Calu3 (cell line): Measurements from ENCODE around the gene PPIL3. TPM values are rescaled to one million over a fixed set of nuclear protein-coding genes. Genes with fewer than 3 reads are reported as not detected.

ENCODE experiments used
- BruUV-seq: library from RNA; stranded (reverse); fragments of 400-500 nt; replicated peaks from 2 replicates; lab custom pipeline; 2021; lab: Mats Ljungman, UMichigan
- CTCF ChIA-PET: fragments of 300-600 bp; sonication (Branson Sonifier 250); formaldehyde crosslinking; loops from one replicate; lab custom pipeline; 2022; ENCODE audit warnings: antibody characterized with exemption; lab: Charles Lee
- DNase-seq: peaks from one replicate; pipeline ENCODE4 v3.0.0; 2022
- H3K27ac Mint-ChIP-seq: one replicate; pipeline ENCODE4 v1.8.0; 2022; ENCODE audit warnings: mixed read lengths; ENCODE audit not compliant: unreplicated experiment
- H3K27me3 Mint-ChIP-seq: one replicate; pipeline ENCODE4 v1.8.0; 2022; ENCODE audit warnings: mixed read lengths; ENCODE audit not compliant: unreplicated experiment
- H3K36me3 Mint-ChIP-seq: one replicate; pipeline ENCODE4 v1.8.0; 2022; ENCODE audit warnings: mild to moderate bottlenecking, moderate library complexity, mixed read lengths; ENCODE audit not compliant: insufficient read depth, unreplicated experiment
- H3K4me1 Mint-ChIP-seq: one replicate; pipeline ENCODE4 v1.8.0; 2022; ENCODE audit warnings: mild to moderate bottlenecking, low read depth, mixed read lengths; ENCODE audit not compliant: unreplicated experiment
- H3K4me3 Mint-ChIP-seq: one replicate; pipeline ENCODE4 v1.8.0; 2022; ENCODE audit warnings: mild to moderate bottlenecking, low read depth, moderate library complexity, mixed read lengths; ENCODE audit not compliant: unreplicated experiment
- H3K9me3 Mint-ChIP-seq: one replicate; pipeline ENCODE4 v1.8.0; 2022; ENCODE audit warnings: low read depth, mixed read lengths; ENCODE audit not compliant: unreplicated experiment
- intact Hi-C: fragments of 100-400 bp; cut with micrococcal nuclease; formaldehyde crosslinking; loops from one replicate; pipeline ENCODE4 v1.10.0; 2022; ENCODE audit not compliant: unreplicated experiment
- total RNA-seq: library from RNA; stranded (reverse); gene quantifications from 2 replicates; pipeline ENCODE4 v1.2.3, GENCODE V29; 2022
- TF ChIP-seq, protein P1 (sequence below): fragments of 200-600 bp; IDR thresholded peaks from one replicate; pipeline ENCODE4 v1.8.0; 2022; ENCODE audit warnings: antibody characterized with exemption; ENCODE audit not compliant: unreplicated experiment

The PPIL3 gene
- total RNA-seq, 1 experiment from 2014 or later, result 28.0 TPM

DNA sequence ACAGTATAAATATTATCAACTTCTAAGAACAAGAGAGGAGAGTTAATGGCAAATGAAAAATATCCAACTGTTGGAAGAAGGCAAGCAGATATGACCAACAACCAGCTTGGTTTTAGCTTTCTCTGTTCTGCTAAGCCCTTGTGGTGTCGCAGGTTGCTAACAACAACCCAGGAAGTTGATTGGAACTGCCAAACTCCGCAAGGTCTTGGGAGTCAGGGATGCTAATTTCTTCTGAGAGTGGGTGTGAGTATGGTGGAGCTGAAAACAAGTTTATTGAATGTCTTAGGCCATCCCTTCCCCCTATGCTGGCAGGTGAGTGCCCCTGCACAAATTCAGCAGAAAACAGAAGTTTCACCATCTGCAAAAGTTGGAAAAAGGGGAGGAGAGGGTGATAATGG, 59.6 kb downstream of the PPIL3 start:
- DNase-seq, result no peak
- CTCF ChIA-PET, result no interaction called here
- peak overlapping the region; percentile 42 for H3K27ac Mint-ChIP-seq
- H3K4me3 Mint-ChIP-seq, result no peak overlapping the region
- intact Hi-C loops, result no loop called here
- H3K4me1 Mint-ChIP-seq, result no peaks in the 10 kb centered on the region
- H3K36me3 Mint-ChIP-seq, result peaks cover 41% of the 10 kb centered on the region
- H3K9me3 Mint-ChIP-seq, result no peaks in the 10 kb centered on the region
- H3K27me3 Mint-ChIP-seq, result no peaks in the 10 kb centered on the region
- no TSS peak for BruUV-seq
- TF ChIP-seq, protein P1, sequence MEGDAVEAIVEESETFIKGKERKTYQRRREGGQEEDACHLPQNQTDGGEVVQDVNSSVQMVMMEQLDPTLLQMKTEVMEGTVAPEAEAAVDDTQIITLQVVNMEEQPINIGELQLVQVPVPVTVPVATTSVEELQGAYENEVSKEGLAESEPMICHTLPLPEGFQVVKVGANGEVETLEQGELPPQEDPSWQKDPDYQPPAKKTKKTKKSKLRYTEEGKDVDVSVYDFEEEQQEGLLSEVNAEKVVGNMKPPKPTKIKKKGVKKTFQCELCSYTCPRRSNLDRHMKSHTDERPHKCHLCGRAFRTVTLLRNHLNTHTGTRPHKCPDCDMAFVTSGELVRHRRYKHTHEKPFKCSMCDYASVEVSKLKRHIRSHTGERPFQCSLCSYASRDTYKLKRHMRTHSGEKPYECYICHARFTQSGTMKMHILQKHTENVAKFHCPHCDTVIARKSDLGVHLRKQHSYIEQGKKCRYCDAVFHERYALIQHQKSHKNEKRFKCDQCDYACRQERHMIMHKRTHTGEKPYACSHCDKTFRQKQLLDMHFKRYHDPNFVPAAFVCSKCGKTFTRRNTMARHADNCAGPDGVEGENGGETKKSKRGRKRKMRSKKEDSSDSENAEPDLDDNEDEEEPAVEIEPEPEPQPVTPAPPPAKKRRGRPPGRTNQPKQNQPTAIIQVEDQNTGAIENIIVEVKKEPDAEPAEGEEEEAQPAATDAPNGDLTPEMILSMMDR, result no peak

DNA sequence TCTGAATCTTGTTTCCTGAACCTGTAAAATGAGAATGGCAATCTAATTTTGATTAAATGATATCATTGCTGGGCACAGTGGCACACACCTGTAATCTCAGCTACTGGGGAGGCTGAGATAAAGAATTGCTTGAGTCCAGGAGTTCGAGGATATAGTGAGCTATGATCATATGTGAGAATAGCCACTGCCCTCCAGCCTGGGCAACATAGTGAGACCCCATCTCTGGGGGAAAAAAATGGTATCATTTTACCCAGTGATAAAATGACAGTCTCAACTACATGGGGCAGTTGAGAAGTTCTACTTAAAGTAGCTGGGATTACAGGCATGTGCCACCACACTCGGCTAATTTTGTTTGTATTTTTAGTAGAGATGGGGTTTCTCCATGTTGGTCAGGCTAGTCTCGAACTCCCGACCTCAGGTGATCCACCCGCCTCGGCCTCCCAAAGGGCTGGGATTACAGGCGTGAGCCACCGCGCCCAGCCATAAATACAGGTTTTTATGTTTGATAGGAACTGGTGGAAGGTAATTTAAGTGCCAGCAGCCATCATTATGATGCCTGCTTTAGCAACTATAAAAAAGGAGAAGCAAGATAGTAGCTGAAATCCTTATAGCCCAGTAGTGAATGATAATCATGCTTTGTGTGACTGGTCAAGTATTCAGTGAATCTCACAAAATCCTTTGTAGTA, 60.2 kb downstream of the PPIL3 start:
- BruUV-seq, result no TSS peak
- H3K36me3 Mint-ChIP-seq, result peaks cover 41% of the 10 kb centered on the region
- H3K9me3 Mint-ChIP-seq, result no peaks in the 10 kb centered on the region
- intact Hi-C loops, result no loop called here
- DNase-seq, result no peak
- CTCF ChIA-PET, result interaction anchor here (0.6 to 0.8 kb wide), 2 partner anchors 11 to 120 kb away, joined by 3 to 8 read pairs; no protein-coding TSS in a partner anchor
- H3K27me3 Mint-ChIP-seq, result no peaks in the 10 kb centered on the region
- peak overlapping the region; percentile 42 for H3K27ac Mint-ChIP-seq
- H3K4me1 Mint-ChIP-seq, result no peaks in the 10 kb centered on the region
- H3K4me3 Mint-ChIP-seq, result no peak overlapping the region
- TF ChIP-seq, protein P1, result no peak

DNA sequence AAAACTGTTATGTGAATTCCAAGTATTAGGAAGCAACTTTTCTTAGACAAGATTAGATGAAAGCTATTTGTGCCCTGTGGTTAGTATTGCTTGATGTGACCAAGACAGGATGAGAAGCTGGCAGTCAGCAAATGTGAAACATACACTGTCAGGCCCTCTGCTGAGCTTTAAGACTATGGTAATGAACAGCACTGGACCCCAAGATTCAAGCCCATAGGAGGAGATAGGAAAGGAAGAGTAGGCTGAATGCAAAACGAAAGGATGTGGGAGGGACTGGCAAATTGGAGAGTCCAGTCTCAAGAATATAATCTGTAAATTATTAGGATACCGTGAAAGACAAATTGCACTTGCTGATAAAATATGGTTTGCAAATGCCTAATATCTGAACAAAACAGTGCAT, 60.8 kb downstream of the PPIL3 start:
- H3K4me3 Mint-ChIP-seq, result no peak overlapping the region
- H3K9me3 Mint-ChIP-seq, result no peaks in the 10 kb centered on the region
- TF ChIP-seq, protein P1, result no peak
- peaks cover 41% of the 10 kb centered on the region for H3K36me3 Mint-ChIP-seq
- DNase-seq, result no peak
- H3K4me1 Mint-ChIP-seq, result no peaks in the 10 kb centered on the region
- CTCF ChIA-PET, result interaction anchor here (0.6 to 0.8 kb wide), 2 partner anchors 12 to 119 kb away, joined by 3 to 8 read pairs; no protein-coding TSS in a partner anchor
- H3K27me3 Mint-ChIP-seq, result no peaks in the 10 kb centered on the region
- peak overlapping the region; percentile 25 for H3K27ac Mint-ChIP-seq
- no TSS peak for BruUV-seq
- intact Hi-C loops, result no loop called here

DNA sequence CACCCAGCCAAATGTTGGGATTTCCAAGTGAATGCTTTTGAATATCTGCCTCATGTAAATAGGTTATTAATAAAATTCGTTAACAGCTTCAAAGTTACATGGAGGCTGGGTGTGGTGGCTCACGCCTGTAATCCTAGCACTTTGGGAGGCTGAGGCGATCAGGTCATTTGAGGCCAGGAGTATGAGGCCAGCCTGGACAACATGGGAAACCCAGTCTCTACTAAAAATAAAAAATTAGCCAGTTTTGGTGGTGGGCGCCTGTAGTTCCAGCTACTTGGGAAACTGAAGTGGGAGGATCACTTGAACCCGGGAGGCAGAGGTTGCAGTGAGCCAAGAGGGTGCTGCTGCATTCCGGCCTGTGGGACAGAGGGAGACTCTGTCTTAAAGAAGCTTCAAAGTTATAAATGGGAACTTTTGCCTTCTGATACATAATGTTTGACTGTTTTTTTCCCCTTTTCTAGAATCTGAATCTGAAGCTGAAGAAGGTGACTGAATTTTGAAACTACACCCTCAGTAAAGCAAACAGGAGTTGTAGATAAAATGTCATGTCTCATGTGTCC, 67.1 kb downstream of the PPIL3 start:
- intact Hi-C loops, result no loop called here
- Mint-ChIP-seq H3K36me3 (peaks cover 75% of the 10 kb centered on the region), H3K4me1 (peaks cover 7% of the 10 kb centered on the region), H3K9me3 (no peaks in the 10 kb centered on the region), H3K4me3 (no peak overlapping the region), H3K27ac (no peak overlapping the region), H3K27me3 (no peaks in the 10 kb centered on the region)
- DNase-seq, result no peak
- TF ChIP-seq, protein P1, result no peak
- no TSS peak for BruUV-seq
- CTCF ChIA-PET, result no interaction called here

Other genes starting within 250 kb of the PPIL3 start
- gene BZW1, start 77.2 kb downstream of the PPIL3 start, total RNA-seq, result 240 and 254 TPM in 2 replicates
- 73.1 and 83.5 TPM in 2 replicates for gene CLK1, start 24.4 kb downstream of the PPIL3 start, total RNA-seq
- gene NIF3L1, start 294 bp upstream of the PPIL3 start, total RNA-seq, result 38.4 and 39.7 TPM in 2 replicates
- 38.8 and 49.6 TPM in 2 replicates for gene ORC2, start 74.6 kb upstream of the PPIL3 start, total RNA-seq
- 37.5 and 45.6 TPM in 2 replicates for gene HYCC2, start 182.6 kb upstream of the PPIL3 start, total RNA-seq
- 133 and 140 TPM in 2 replicates for gene NDUFB3, start 182.9 kb upstream of the PPIL3 start, total RNA-seq
- gene CFLAR, start 227.1 kb upstream of the PPIL3 start, total RNA-seq, result 232 and 285 TPM in 2 replicates